Osteocyte (in vitro differentiated cells): Measurements from ENCODE around the gene KCNN4. TPM values are rescaled to one million over a fixed set of nuclear protein-coding genes. Genes with fewer than 3 reads are reported as not detected.

ENCODE experiments used
- DNase-seq: peaks from one replicate; pipeline ENCODE4 v3.0.0; 2021; ENCODE audit warnings: mixed read lengths; ENCODE audit not compliant: unreplicated experiment; ENCODE audit errors: extremely low spot score
- H3K27ac Mint-ChIP-seq: one replicate; pipeline ENCODE4 v1.8.0; 2021; ENCODE audit warnings: mild to moderate bottlenecking, mixed read lengths; ENCODE audit not compliant: unreplicated experiment
- H3K27me3 Mint-ChIP-seq: one replicate; pipeline ENCODE4 v1.8.0; 2021; ENCODE audit warnings: mixed read lengths; ENCODE audit not compliant: unreplicated experiment
- H3K36me3 Mint-ChIP-seq: one replicate; pipeline ENCODE4 v1.8.0; 2021; ENCODE audit warnings: mixed read lengths; ENCODE audit not compliant: unreplicated experiment
- H3K4me1 Mint-ChIP-seq: one replicate; pipeline ENCODE4 v1.8.0; 2021; ENCODE audit warnings: mixed read lengths; ENCODE audit not compliant: unreplicated experiment
- H3K4me3 Mint-ChIP-seq: one replicate; pipeline ENCODE4 v1.8.0; 2021; ENCODE audit warnings: mild to moderate bottlenecking, moderate library complexity, mixed read lengths; ENCODE audit not compliant: unreplicated experiment
- H3K9me3 Mint-ChIP-seq: one replicate; pipeline ENCODE4 v1.8.0; 2021; ENCODE audit warnings: mixed read lengths; ENCODE audit not compliant: unreplicated experiment
- CTCF ChIP-seq: fragments of 200-600 bp; sonication (generic); IDR thresholded peaks from 2 replicates; pipeline ENCODE4 v1.5.0; 2021; ENCODE audit warnings: antibody characterized with exemption, mild to moderate bottlenecking, moderate library complexity
- total RNA-seq: library from RNA; stranded (reverse); gene quantifications from 2 replicates; pipeline ENCODE4 v1.2.1, GENCODE V29; 2021

KCNN4 gene
- total RNA-seq, 1 donor from 2014 or later, result 0.64 TPM

- no peaks in the 10 kb centered on the region for H3K27me3 Mint-ChIP-seq
- H3K4me3 Mint-ChIP-seq, result no peak overlapping the region
- H3K9me3 Mint-ChIP-seq, result no peaks in the 10 kb centered on the region
- H3K36me3 Mint-ChIP-seq, result no peaks in the 10 kb centered on the region
- DNase-seq, result no peak
- no peak overlapping the region for H3K27ac Mint-ChIP-seq
- H3K4me1 Mint-ChIP-seq, result peaks cover 28% of the 10 kb centered on the region
- no peak for TF ChIP-seq CTCF
Observed at GRCh38 chr19:43773725-43774102, 7.1 kb downstream of the KCNN4 start.

- Mint-ChIP-seq H3K9me3 (no peaks in the 10 kb centered on the region), H3K27ac (no peak overlapping the region), H3K4me3 (no peak overlapping the region), H3K36me3 (no peaks in the 10 kb centered on the region), H3K27me3 (no peaks in the 10 kb centered on the region), H3K4me1 (peaks cover 27% of the 10 kb centered on the region)
- no peak for TF ChIP-seq CTCF
- no peak for DNase-seq
Observed at GRCh38 chr19:43769256-43769655, 11.5 kb downstream of the KCNN4 start.

GRCh38 chr19:43768273-43769050 lies 12.3 kb downstream of the KCNN4 start:
- H3K27me3 Mint-ChIP-seq, result no peaks in the 10 kb centered on the region
- no peak for DNase-seq
- no peak overlapping the region for H3K4me3 Mint-ChIP-seq
- H3K4me1 Mint-ChIP-seq, result peaks cover 30% of the 10 kb centered on the region
- H3K27ac Mint-ChIP-seq, result no peak overlapping the region
- H3K9me3 Mint-ChIP-seq, result no peaks in the 10 kb centered on the region
- no peak for TF ChIP-seq CTCF
- no peaks in the 10 kb centered on the region for H3K36me3 Mint-ChIP-seq

- no peak for DNase-seq
Observed at GRCh38 chr19:43767818-43768217, 13.0 kb downstream of the KCNN4 start.

GRCh38 chr19:43767316-43767715 lies 13.5 kb downstream of the KCNN4 start:
- no peaks in the 10 kb centered on the region for H3K27me3 Mint-ChIP-seq
- H3K27ac Mint-ChIP-seq, result no peak overlapping the region
- no peak overlapping the region for H3K4me3 Mint-ChIP-seq
- no peak for DNase-seq
- H3K36me3 Mint-ChIP-seq, result no peaks in the 10 kb centered on the region
- no peak for TF ChIP-seq CTCF
- H3K4me1 Mint-ChIP-seq, result peaks cover 34% of the 10 kb centered on the region
- no peaks in the 10 kb centered on the region for H3K9me3 Mint-ChIP-seq

More at GRCh38 chr19:43767818-43768217, 13.0 kb downstream of the KCNN4 start:
- Mint-ChIP-seq H3K9me3 (no peaks in the 10 kb centered on the region), H3K27me3 (no peaks in the 10 kb centered on the region), H3K36me3 (no peaks in the 10 kb centered on the region), H3K27ac (no peak overlapping the region), H3K4me3 (no peak overlapping the region), H3K4me1 (peaks cover 34% of the 10 kb centered on the region)
- no peak for TF ChIP-seq CTCF
